Measurements from ENCODE around the gene TMEM256. TPM values are rescaled to one million over a fixed set of nuclear protein-coding genes. Genes with fewer than 3 reads are reported as not detected.

The TMEM256 gene
- total and polyA plus RNA-seq, 2 donors (not counting 3 experiments of a cell fraction or from before 2014, with no cell fraction given) = 67.4 to 148 TPM

GRCh38 chr17:7392696-7393612, 10.9 kb downstream of the TMEM256 start:
- Histone ChIP-seq H3K79me2 (ENCODE audit: control insufficient read depth, insufficient read depth, low read length) (no peaks in the 10 kb centered on the region), H3K9ac (replicated peaks; ENCODE audit: extremely low read depth, insufficient read depth, low read length) (no peak overlapping the region), H3K27ac (ENCODE audit: insufficient read depth, low read depth, low read length) (no peak overlapping the region), H3K9me1 (replicated peaks; ENCODE audit: control insufficient read depth, extremely low read depth, insufficient read depth, low read length) (no peaks in the 10 kb centered on the region), H4K20me1 (replicated peaks; ENCODE audit: control insufficient read depth, extremely low read depth, insufficient read depth, low read length) (no peaks in the 10 kb centered on the region), H3K36me3 (ENCODE audit: control insufficient read depth in 2 of 2, extremely low read depth in 1 of 2, insufficient read depth in 2 of 2, low read length in 2 of 2) (peaks cover 0 to 21% of the 10 kb centered on the region in 2 experiments), H2AFZ (ENCODE audit: low read depth, low read length) (no peak overlapping the region), H3K27me3 (ENCODE audit: control insufficient read depth in 2 of 2, insufficient read depth in 2 of 2, low read length in 2 of 2) (no peaks in the 10 kb centered on the region), H3K9me3 (replicated peaks; ENCODE audit: control insufficient read depth, insufficient read depth, low read length) (no peaks in the 10 kb centered on the region), H3K4me2 (ENCODE audit: insufficient read depth, low read length) (peak overlapping the region; percentile 45), H3K4me3 (replicated peaks in 1 of 3; ENCODE audit: insufficient read depth in 1 of 3, low read depth in 1 of 3, low read length in 3 of 3) (peak overlapping the region in 1 of 3 experiments; percentile 93), H3K4me1 (ENCODE audit: control insufficient read depth, extremely low read depth, insufficient read depth, low read length) (peaks cover 16% of the 10 kb centered on the region)
- dilution Hi-C loops (cut with MboI; ENCODE audit: extremely low pct_ligation_motif_present, low sequenced_read_pairs) (no loop called here), intact Hi-C loops (cut with micrococcal nuclease) (loop anchor here (5.0 kb wide), 1 partner anchor 36 kb away; the partner anchor contains the start of gene TMEM95)
- BruUV-seq (replicated peaks) = TSS peak; percentile 20
- ChIA-PET POLR2A (interaction anchor here (1.1 kb wide), 1 partner anchor 21 kb away, joined by 3 read pairs; no protein-coding TSS in a partner anchor), CTCF (interaction anchor here (0.8 to 2.0 kb wide), 4 partner anchors 10 to 168 kb away, joined by 3 to 11 read pairs (median 8); partner anchors contain the start of gene TMEM256)
- DNase-seq (ENCODE audit: low read depth, low spot score) (no peak), FAIRE-seq (peak; percentile 46)
- TF ChIP-seq EZH2 (IDR thresholded peaks at IDR 0.05; ENCODE audit: borderline replicate concordance, low read depth, low read length, severe bottlenecking) (no peak), FOS (IDR thresholded peaks at IDR 0.05; ENCODE audit: borderline replicate concordance, insufficient read depth, low read length) (no peak), POLR2AphosphoS5 (IDR thresholded peaks at IDR 0.05; ENCODE audit: insufficient read depth, low read depth, low read length) (no peak), CTCF (IDR thresholded peaks at IDR 0.05; ENCODE audit: extremely low read depth in 1 of 2, insufficient read depth in 1 of 2, low read depth in 1 of 2, low read length in 2 of 2) (no peak), JUN (IDR thresholded peaks at IDR 0.05; ENCODE audit: borderline replicate concordance, insufficient read depth, insufficient read length, low read depth) (no peak), GATA2 (IDR thresholded peaks at IDR 0.05; ENCODE audit: insufficient read depth, insufficient read length, low read depth, low read length) (no peak), MAX (IDR thresholded peaks at IDR 0.05; ENCODE audit: insufficient read depth, insufficient read length) (no peak), POLR2A (IDR thresholded peaks at IDR 0.05; ENCODE audit: low read depth, low read length) (no peak), MYC (IDR thresholded peaks at IDR 0.05; ENCODE audit: low read depth, low read length) (no peak)

All from endothelial cell of umbilical vein (primary cell).